Measurements from ENCODE around the gene FAM156B. TPM values are rescaled to one million over a fixed set of nuclear protein-coding genes. Genes with fewer than 3 reads are reported as not detected.
"Not testable (repeated sequence)": the region's sequence is repeated elsewhere in the genome, so short reads cannot be mapped to it uniquely, and the experiment has no call there.

The FAM156B gene
- polyA plus RNA-seq, 1 donor from 2014 or later = 57.9 TPM

- H3K27ac ChIP-seq (ENCODE audit: low read length); H3K36me3 ChIP-seq (ENCODE audit: insufficient read depth, low read length); H3K27me3 ChIP-seq (ENCODE audit: insufficient read depth, low read depth, low read length); H3K9me3 ChIP-seq (ENCODE audit: low read length); H3K9me2 ChIP-seq (ENCODE audit: insufficient read depth, low read length); H3K79me2 ChIP-seq (replicated peaks; ENCODE audit: insufficient read depth, low read length); H2AFZ ChIP-seq (ENCODE audit: low read depth, low read length); H3K9ac ChIP-seq (ENCODE audit: low read length); H4K20me1 ChIP-seq (ENCODE audit: insufficient read depth); H3F3A ChIP-seq (ENCODE audit: insufficient read depth, low read length, poor library complexity, severe bottlenecking); H3K4me3 ChIP-seq (ENCODE audit: low read length); H3K4me2 ChIP-seq (ENCODE audit: low read length): not testable (repeated sequence)
Observed at GRCh38 chrX:52941728-52942127, 44.6 kb downstream of the FAM156B start.

- not testable (repeated sequence) for H3K9me2 ChIP-seq (ENCODE audit: insufficient read depth, low read length); H3K4me3 ChIP-seq (ENCODE audit: low read length); H4K20me1 ChIP-seq (ENCODE audit: insufficient read depth); H2AFZ ChIP-seq (ENCODE audit: low read depth, low read length); H3K27me3 ChIP-seq (ENCODE audit: insufficient read depth, low read depth, low read length); H3K4me2 ChIP-seq (ENCODE audit: low read length); H3K9ac ChIP-seq (ENCODE audit: low read length); H3F3A ChIP-seq (ENCODE audit: insufficient read depth, low read length, poor library complexity, severe bottlenecking); H3K79me2 ChIP-seq (replicated peaks; ENCODE audit: insufficient read depth, low read length); H3K27ac ChIP-seq (ENCODE audit: low read length); H3K9me3 ChIP-seq (ENCODE audit: low read length); H3K36me3 ChIP-seq (ENCODE audit: insufficient read depth, low read length)
Observed at GRCh38 chrX:52945838-52946494, 48.8 kb downstream of the FAM156B start.

GRCh38 chrX:52947501-52947900, 50.4 kb downstream of the FAM156B start:
- not testable (repeated sequence) for H3K4me3 ChIP-seq (ENCODE audit: low read length); H3K9me2 ChIP-seq (ENCODE audit: insufficient read depth, low read length); H3K9ac ChIP-seq (ENCODE audit: low read length); H3K9me3 ChIP-seq (ENCODE audit: low read length); H2AFZ ChIP-seq (ENCODE audit: low read depth, low read length); H3K36me3 ChIP-seq (ENCODE audit: insufficient read depth, low read length); H3K27me3 ChIP-seq (ENCODE audit: insufficient read depth, low read depth, low read length); H4K20me1 ChIP-seq (ENCODE audit: insufficient read depth); H3K27ac ChIP-seq (ENCODE audit: low read length); H3K4me2 ChIP-seq (ENCODE audit: low read length); H3K79me2 ChIP-seq (replicated peaks; ENCODE audit: insufficient read depth, low read length); H3F3A ChIP-seq (ENCODE audit: insufficient read depth, low read length, poor library complexity, severe bottlenecking)

DNA sequence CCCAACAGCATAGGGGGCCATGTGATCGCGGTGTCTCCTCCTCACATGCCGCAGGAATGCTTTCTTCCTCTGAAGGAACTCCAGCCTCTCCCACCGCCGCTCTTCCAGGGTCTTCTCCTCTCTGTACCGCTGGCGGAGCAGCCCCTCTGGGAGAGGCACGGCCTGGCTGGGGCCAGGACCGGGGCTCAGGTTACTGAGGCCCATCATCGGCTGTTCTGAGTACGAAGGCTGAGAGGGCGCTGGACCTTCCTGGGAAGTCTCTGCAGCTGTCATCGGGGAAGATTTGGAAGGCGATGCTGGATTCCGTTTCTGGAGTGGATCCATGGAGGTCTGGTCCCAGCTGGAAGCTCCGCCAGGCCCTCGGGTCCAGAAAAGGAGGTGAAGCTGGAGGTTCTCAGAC, 51.1 kb downstream of the FAM156B start:
- not testable (repeated sequence) for H3K4me2 ChIP-seq (ENCODE audit: low read length); H2AFZ ChIP-seq (ENCODE audit: low read depth, low read length); H3K9me2 ChIP-seq (ENCODE audit: insufficient read depth, low read length); H4K20me1 ChIP-seq (ENCODE audit: insufficient read depth); H3K4me3 ChIP-seq (ENCODE audit: low read length); H3K9me3 ChIP-seq (ENCODE audit: low read length); H3K27me3 ChIP-seq (ENCODE audit: insufficient read depth, low read depth, low read length); H3K79me2 ChIP-seq (replicated peaks; ENCODE audit: insufficient read depth, low read length); H3K36me3 ChIP-seq (ENCODE audit: insufficient read depth, low read length); H3K9ac ChIP-seq (ENCODE audit: low read length); H3K27ac ChIP-seq (ENCODE audit: low read length); H3F3A ChIP-seq (ENCODE audit: insufficient read depth, low read length, poor library complexity, severe bottlenecking)

GRCh38 chrX:52949325-52949724, 52.2 kb downstream of the FAM156B start:
- H3K36me3 ChIP-seq (ENCODE audit: insufficient read depth, low read length); H3K9ac ChIP-seq (ENCODE audit: low read length); H3K27ac ChIP-seq (ENCODE audit: low read length); H3K9me3 ChIP-seq (ENCODE audit: low read length); H3K27me3 ChIP-seq (ENCODE audit: insufficient read depth, low read depth, low read length); H2AFZ ChIP-seq (ENCODE audit: low read depth, low read length); H3K79me2 ChIP-seq (replicated peaks; ENCODE audit: insufficient read depth, low read length); H3K4me3 ChIP-seq (ENCODE audit: low read length); H4K20me1 ChIP-seq (ENCODE audit: insufficient read depth); H3K9me2 ChIP-seq (ENCODE audit: insufficient read depth, low read length); H3K4me2 ChIP-seq (ENCODE audit: low read length); H3F3A ChIP-seq (ENCODE audit: insufficient read depth, low read length, poor library complexity, severe bottlenecking): not testable (repeated sequence)

DNA sequence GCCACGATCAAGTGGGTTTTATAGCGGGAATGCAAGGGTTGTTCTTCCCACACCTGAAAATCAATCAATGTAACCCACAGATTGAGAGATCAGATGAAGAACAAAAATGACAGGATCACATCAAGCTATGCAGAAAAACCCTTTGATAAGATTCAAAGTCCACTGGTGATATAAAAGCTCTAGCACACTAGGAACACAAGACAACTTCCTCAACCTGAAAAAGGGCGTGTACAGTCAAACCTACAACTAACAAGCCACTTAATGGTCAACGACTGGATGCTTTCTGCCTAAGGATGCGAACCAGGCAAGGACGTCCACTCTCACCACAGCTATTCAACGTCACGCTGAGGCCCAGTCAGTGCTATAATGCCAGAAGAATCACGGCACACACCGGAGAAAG, 52.8 kb downstream of the FAM156B start:
- not testable (repeated sequence) for H3K79me2 ChIP-seq (replicated peaks; ENCODE audit: insufficient read depth, low read length); H3K36me3 ChIP-seq (ENCODE audit: insufficient read depth, low read length); H4K20me1 ChIP-seq (ENCODE audit: insufficient read depth); H3K9me3 ChIP-seq (ENCODE audit: low read length); H3K9ac ChIP-seq (ENCODE audit: low read length); H3K9me2 ChIP-seq (ENCODE audit: insufficient read depth, low read length); H3K27ac ChIP-seq (ENCODE audit: low read length); H3F3A ChIP-seq (ENCODE audit: insufficient read depth, low read length, poor library complexity, severe bottlenecking); H3K4me2 ChIP-seq (ENCODE audit: low read length); H3K4me3 ChIP-seq (ENCODE audit: low read length); H2AFZ ChIP-seq (ENCODE audit: low read depth, low read length); H3K27me3 ChIP-seq (ENCODE audit: insufficient read depth, low read depth, low read length)

Other genes with a start within 250 kb of the FAM156B start
- not detected in 2 replicates for gene SSX7, start 242.4 kb upstream of the FAM156B start, polyA plus RNA-seq
- gene SSX2, start 190.2 kb upstream of the FAM156B start, polyA plus RNA-seq = not detected in 2 replicates
- gene SSX2B, start 146.1 kb upstream of the FAM156B start, polyA plus RNA-seq = not detected in 2 replicates
- not detected in 2 replicates for gene SPANXN5, start 99.9 kb upstream of the FAM156B start, polyA plus RNA-seq
- not detected in 2 replicates for gene XAGE5, start 86.0 kb upstream of the FAM156B start, polyA plus RNA-seq
- gene XAGE3, start 29.2 kb upstream of the FAM156B start, polyA plus RNA-seq = not detected in 2 replicates
- gene FAM156A, start 61.2 kb downstream of the FAM156B start, polyA plus RNA-seq = 66.4 and 66.6 TPM in 2 replicates
- 26.9 and 30.8 TPM in 2 replicates for gene GPR173, start 151.5 kb downstream of the FAM156B start, polyA plus RNA-seq
- gene TSPYL2, start 185.0 kb downstream of the FAM156B start, polyA plus RNA-seq = 40.2 and 43.2 TPM in 2 replicates
- 35.4 and 37.5 TPM in 2 replicates for gene KANTR, start 196.8 kb downstream of the FAM156B start, polyA plus RNA-seq